Heart left ventricle (tissue), 13 donors: ENCODE measurements around the gene MINDY3.

Experiments
- CTCF ChIP-seq, 12 donors: fragments of 200-600 bp; sonication (generic) in 4 of 12; IDR thresholded peaks; one replicate each; pipeline versions ENCODE4 v1.5.0 to v1.8.0; 2018 to 2022; ENCODE audit warnings: antibody characterized with exemption in 12 of 12, mild to moderate bottlenecking in 5 of 12
- POLR2A ChIP-seq, 2 donors: fragments of 450-650 bp; IDR thresholded peaks; one replicate each; pipeline ENCODE4 v1.6.1; 2017; ENCODE audit warnings: antibody characterized with exemption in 2 of 2, mild to moderate bottlenecking in 2 of 2, moderate library complexity in 2 of 2
- donor health status: ischemic (EF 13 %, LVEDD 7.1; RV severe dilation, severe dysfunction).
- donor health status: DM: no; HTN: yes; CAD: no.
- donor health status: DM: no; HTN: no; CAD: no.
- donor health status: ischemic (EF 25% LVEDD 6.9; RV normal size, moderate dysfunction).
- donor health status: ischemic (EF 25% LVEDD 5.7; RV mildly dilated, moderate dysfunction).
- donor health status: ischemic (EF 35%, LVEDD 5.7; RV mildly dilated, moderate dysfunction).
- donor health status: nonischemic (EF 11% LVEDD 7.7; RV severe dilation, severe dysfunction).
- donor health status: DM: yes; HTN: yes; CAD: no.
- donor health status: PGD.
- donor health status: ischemic (EF 29% LVEDD 5.4; RV normal size, mild dysfunction).
- donor health status: nonischemic (EF 23%, LVEDD 6.1; RV moderate dilation, normal function).

- TF ChIP-seq CTCF (IDR thresholded peaks at IDR 0.05) (no peak), POLR2A (IDR thresholded peaks at IDR 0.05) (no peak)
These were observed 78.8 kb downstream of the MINDY3 start for GRCh38 chr10:15781381-15781960.
